Measurements from ENCODE around the gene PFKFB3.
"Not testable (repeated sequence)": the region's sequence is repeated elsewhere in the genome, so short reads cannot be mapped to it uniquely, and the experiment has no call there.

Gene PFKFB3

GRCh38 chr10:6191569-6191968 lies 11.2 kb upstream of the PFKFB3 start:
- H3K4me3 ChIP-seq (ENCODE audit: low read length), result no peak overlapping the region
- no peak for TF ChIP-seq EZH2phosphoT487 (IDR thresholded peaks at IDR 0.05; ENCODE audit: borderline replicate concordance, low read length)
- TF ChIP-seq, protein P1, sequence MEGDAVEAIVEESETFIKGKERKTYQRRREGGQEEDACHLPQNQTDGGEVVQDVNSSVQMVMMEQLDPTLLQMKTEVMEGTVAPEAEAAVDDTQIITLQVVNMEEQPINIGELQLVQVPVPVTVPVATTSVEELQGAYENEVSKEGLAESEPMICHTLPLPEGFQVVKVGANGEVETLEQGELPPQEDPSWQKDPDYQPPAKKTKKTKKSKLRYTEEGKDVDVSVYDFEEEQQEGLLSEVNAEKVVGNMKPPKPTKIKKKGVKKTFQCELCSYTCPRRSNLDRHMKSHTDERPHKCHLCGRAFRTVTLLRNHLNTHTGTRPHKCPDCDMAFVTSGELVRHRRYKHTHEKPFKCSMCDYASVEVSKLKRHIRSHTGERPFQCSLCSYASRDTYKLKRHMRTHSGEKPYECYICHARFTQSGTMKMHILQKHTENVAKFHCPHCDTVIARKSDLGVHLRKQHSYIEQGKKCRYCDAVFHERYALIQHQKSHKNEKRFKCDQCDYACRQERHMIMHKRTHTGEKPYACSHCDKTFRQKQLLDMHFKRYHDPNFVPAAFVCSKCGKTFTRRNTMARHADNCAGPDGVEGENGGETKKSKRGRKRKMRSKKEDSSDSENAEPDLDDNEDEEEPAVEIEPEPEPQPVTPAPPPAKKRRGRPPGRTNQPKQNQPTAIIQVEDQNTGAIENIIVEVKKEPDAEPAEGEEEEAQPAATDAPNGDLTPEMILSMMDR (IDR thresholded peaks at IDR 0.05; ENCODE audit: low read depth, low read length, poor library complexity, severe bottlenecking), result no peak
- peaks cover 12% of the 10 kb centered on the region for H3K4me1 ChIP-seq (ENCODE audit: control insufficient read depth, low read length)
- no peak overlapping the region for H3K27ac ChIP-seq (ENCODE audit: low read depth, low read length)
- H3K9me2 ChIP-seq (replicated peaks; ENCODE audit: control insufficient read depth, low read length), result no peaks in the 10 kb centered on the region
- H3K27me3 ChIP-seq (ENCODE audit: control insufficient read depth, low read length), result no peaks in the 10 kb centered on the region
- no peaks in the 10 kb centered on the region for H3K36me3 ChIP-seq (ENCODE audit: control insufficient read depth, low read length)
- H3F3A ChIP-seq (ENCODE audit: control insufficient read depth, insufficient read depth), result no peaks in the 10 kb centered on the region
- H3K9me3 ChIP-seq (ENCODE audit: control insufficient read depth, insufficient read depth, low read length), result no peaks in the 10 kb centered on the region
- peaks cover 16% of the 10 kb centered on the region; the same call in 1 of the 2 replicates for H3K79me2 ChIP-seq (ENCODE audit: control insufficient read depth, low read length)
- no peak overlapping the region for H3K4me2 ChIP-seq (ENCODE audit: low read length)
- no peaks in the 10 kb centered on the region for H4K20me1 ChIP-seq (ENCODE audit: control insufficient read depth, insufficient read depth, low read depth, low read length)

DNA sequence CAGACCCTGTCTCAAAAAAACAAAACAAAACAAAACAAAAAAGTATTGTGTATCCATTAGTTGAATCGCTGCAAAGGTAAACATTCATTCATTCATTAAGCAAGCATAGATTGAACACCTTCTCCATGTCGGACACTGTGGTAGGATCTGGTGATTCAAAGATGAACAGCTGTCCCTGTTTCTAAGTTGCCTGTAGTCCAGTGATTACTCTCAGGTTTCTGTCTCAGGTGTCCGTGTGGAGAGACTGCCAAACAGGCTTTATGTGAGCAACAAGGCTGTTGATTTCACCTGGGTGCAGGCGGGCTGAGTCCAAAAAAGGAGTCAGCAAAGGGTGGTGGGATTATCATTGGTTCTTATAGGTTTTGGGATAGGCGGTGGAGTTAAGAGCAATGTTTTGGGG lies 9.4 kb upstream of the PFKFB3 start:
- H3K9me2 ChIP-seq (replicated peaks; ENCODE audit: control insufficient read depth, low read length); H3K4me3 ChIP-seq (ENCODE audit: low read length); H3K27me3 ChIP-seq (ENCODE audit: control insufficient read depth, low read length); H3K36me3 ChIP-seq (ENCODE audit: control insufficient read depth, low read length); H4K20me1 ChIP-seq (ENCODE audit: control insufficient read depth, insufficient read depth, low read depth, low read length); H3K27ac ChIP-seq (ENCODE audit: low read depth, low read length); H3K9me3 ChIP-seq (ENCODE audit: control insufficient read depth, insufficient read depth, low read length); H3K4me2 ChIP-seq (ENCODE audit: low read length); H3F3A ChIP-seq (ENCODE audit: control insufficient read depth, insufficient read depth): not testable (repeated sequence)
- Histone ChIP-seq H3K79me2 (ENCODE audit: control insufficient read depth, low read length) (peaks cover 16% of the 10 kb centered on the region; the same call in 1 of the 2 replicates), H3K4me1 (ENCODE audit: control insufficient read depth, low read length) (peaks cover 26% of the 10 kb centered on the region)

- no peak for TF ChIP-seq EZH2phosphoT487 (IDR thresholded peaks at IDR 0.05; ENCODE audit: borderline replicate concordance, low read length)
- TF ChIP-seq, protein P1 (IDR thresholded peaks at IDR 0.05; ENCODE audit: low read depth, low read length, poor library complexity, severe bottlenecking), result no peak
- peaks cover 31% of the 10 kb centered on the region for H3K4me1 ChIP-seq (ENCODE audit: control insufficient read depth, low read length)
These were observed 8.4 kb upstream of the PFKFB3 start for GRCh38 chr10:6194311-6194710.

GRCh38 chr10:6195376-6195775 lies 7.4 kb upstream of the PFKFB3 start:
- H3K27ac ChIP-seq (ENCODE audit: low read depth, low read length), result no peak overlapping the region
- no peaks in the 10 kb centered on the region for H3K27me3 ChIP-seq (ENCODE audit: control insufficient read depth, low read length)
- no peak overlapping the region for H3K4me3 ChIP-seq (ENCODE audit: low read length)
- no peaks in the 10 kb centered on the region for H3K9me2 ChIP-seq (replicated peaks; ENCODE audit: control insufficient read depth, low read length)
- TF ChIP-seq, protein P1 (IDR thresholded peaks at IDR 0.05; ENCODE audit: low read depth, low read length, poor library complexity, severe bottlenecking), result no peak
- TF ChIP-seq EZH2phosphoT487 (IDR thresholded peaks at IDR 0.05; ENCODE audit: borderline replicate concordance, low read length), result no peak
- H3K4me1 ChIP-seq (ENCODE audit: control insufficient read depth, low read length), result peaks cover 42% of the 10 kb centered on the region
- no peak overlapping the region for H3K4me2 ChIP-seq (ENCODE audit: low read length)
- H3K9me3 ChIP-seq (ENCODE audit: control insufficient read depth, insufficient read depth, low read length), result no peaks in the 10 kb centered on the region
- peaks cover 16% of the 10 kb centered on the region for H3K79me2 ChIP-seq (ENCODE audit: control insufficient read depth, low read length)
- H3F3A ChIP-seq (ENCODE audit: control insufficient read depth, insufficient read depth), result peaks cover 15% of the 10 kb centered on the region
- H3K36me3 ChIP-seq (ENCODE audit: control insufficient read depth, low read length), result no peaks in the 10 kb centered on the region
- H4K20me1 ChIP-seq (ENCODE audit: control insufficient read depth, insufficient read depth, low read depth, low read length), result no peaks in the 10 kb centered on the region

More at GRCh38 chr10:6194311-6194710, 8.4 kb upstream of the PFKFB3 start:
- Histone ChIP-seq H3K79me2 (ENCODE audit: control insufficient read depth, low read length) (peaks cover 16% of the 10 kb centered on the region; the same call in 1 of the 2 replicates), H3F3A (ENCODE audit: control insufficient read depth, insufficient read depth) (peaks cover 7% of the 10 kb centered on the region; the same call in 1 of the 2 replicates), H3K36me3 (ENCODE audit: control insufficient read depth, low read length) (no peaks in the 10 kb centered on the region), H3K4me2 (ENCODE audit: low read length) (no peak overlapping the region), H4K20me1 (ENCODE audit: control insufficient read depth, insufficient read depth, low read depth, low read length) (no peaks in the 10 kb centered on the region), H3K27me3 (ENCODE audit: control insufficient read depth, low read length) (no peaks in the 10 kb centered on the region), H3K4me3 (ENCODE audit: low read length) (no peak overlapping the region), H3K9me3 (ENCODE audit: control insufficient read depth, insufficient read depth, low read length) (no peaks in the 10 kb centered on the region), H3K9me2 (replicated peaks; ENCODE audit: control insufficient read depth, low read length) (no peaks in the 10 kb centered on the region), H3K27ac (ENCODE audit: low read depth, low read length) (no peak overlapping the region)
